ENCODE measurements around the gene TGFBR2. TPM values are rescaled to one million over a fixed set of nuclear protein-coding genes. Genes with fewer than 3 reads are reported as not detected.

The TGFBR2 gene
- total RNA-seq, 1 experiment from 2014 or later: 45.9 TPM

- intact Hi-C loops (cut with micrococcal nuclease; ENCODE audit: unreplicated experiment): loop anchor here (10.0 kb wide), 1 partner anchor 489 kb away; no protein-coding TSS in a partner anchor
These were observed 2.3 kb upstream of the TGFBR2 start for GRCh38 chr3:30604093-30604492.

DNA sequence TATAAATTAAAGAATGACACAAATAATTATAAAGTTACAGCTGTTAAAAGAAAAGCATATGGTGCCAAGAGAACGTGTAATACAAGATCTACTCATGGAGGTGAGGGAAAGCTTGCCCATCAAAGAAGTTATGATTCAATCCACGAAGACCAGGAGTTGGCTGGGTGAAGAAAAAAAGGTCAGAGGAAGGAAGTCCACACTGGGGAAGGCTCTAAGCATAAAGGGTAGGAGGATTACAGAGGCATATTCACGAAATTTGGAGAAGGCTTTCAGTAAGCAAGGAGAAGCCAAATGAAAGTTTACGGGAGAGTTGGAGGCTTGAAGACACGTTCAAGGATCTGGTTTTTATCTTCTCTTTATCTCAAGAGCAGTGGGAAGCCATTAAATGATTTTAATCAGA, 1.8 kb upstream of the TGFBR2 start:
- in situ Hi-C loops (cut with HindIII; ENCODE audit: low pct_unique_long_range_greater_than_20kb, low sequenced_read_pairs): no loop called here
- ATAC-seq (no peak), DNase-seq (ENCODE audit: low read depth, low spot score) (no peak)
- intact Hi-C loops (cut with micrococcal nuclease; ENCODE audit: unreplicated experiment): loop anchor here (10.0 kb wide), 1 partner anchor 490 kb away; no protein-coding TSS in a partner anchor
- Histone ChIP-seq H3K27me3 (ENCODE audit: control insufficient read depth, insufficient read depth, low read length) (no peaks in the 10 kb centered on the region), H3K4me3 (ENCODE audit: low read depth in 2 of 2, low read length in 2 of 2) (no peak overlapping the region), H3K36me3 (ENCODE audit: control insufficient read depth, insufficient read depth, low read length) (no peaks in the 10 kb centered on the region; the same call in 1 of the 2 replicates), H3K9me3 (ENCODE audit: control insufficient read depth, insufficient read depth, low read depth, low read length) (no peaks in the 10 kb centered on the region), H3K4me1 (ENCODE audit: control insufficient read depth, insufficient read depth, low read length) (peaks cover 15% of the 10 kb centered on the region; the same call in 1 of the 2 replicates), H3K27ac (ENCODE audit: low read length) (peak overlapping the region; percentile 82)
- TF ChIP-seq POLR2AphosphoS5 (IDR thresholded peaks at IDR 0.05; ENCODE audit: low read depth, low read length): no peak
- TF ChIP-seq TCF7L2 (IDR thresholded peaks at IDR 0.05; ENCODE audit: low read depth, low read length): no peak
- TF ChIP-seq, protein P1, sequence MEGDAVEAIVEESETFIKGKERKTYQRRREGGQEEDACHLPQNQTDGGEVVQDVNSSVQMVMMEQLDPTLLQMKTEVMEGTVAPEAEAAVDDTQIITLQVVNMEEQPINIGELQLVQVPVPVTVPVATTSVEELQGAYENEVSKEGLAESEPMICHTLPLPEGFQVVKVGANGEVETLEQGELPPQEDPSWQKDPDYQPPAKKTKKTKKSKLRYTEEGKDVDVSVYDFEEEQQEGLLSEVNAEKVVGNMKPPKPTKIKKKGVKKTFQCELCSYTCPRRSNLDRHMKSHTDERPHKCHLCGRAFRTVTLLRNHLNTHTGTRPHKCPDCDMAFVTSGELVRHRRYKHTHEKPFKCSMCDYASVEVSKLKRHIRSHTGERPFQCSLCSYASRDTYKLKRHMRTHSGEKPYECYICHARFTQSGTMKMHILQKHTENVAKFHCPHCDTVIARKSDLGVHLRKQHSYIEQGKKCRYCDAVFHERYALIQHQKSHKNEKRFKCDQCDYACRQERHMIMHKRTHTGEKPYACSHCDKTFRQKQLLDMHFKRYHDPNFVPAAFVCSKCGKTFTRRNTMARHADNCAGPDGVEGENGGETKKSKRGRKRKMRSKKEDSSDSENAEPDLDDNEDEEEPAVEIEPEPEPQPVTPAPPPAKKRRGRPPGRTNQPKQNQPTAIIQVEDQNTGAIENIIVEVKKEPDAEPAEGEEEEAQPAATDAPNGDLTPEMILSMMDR (IDR thresholded peaks at IDR 0.05): no peak
- no peak for TF ChIP-seq SIN3A (IDR thresholded peaks at IDR 0.05; ENCODE audit: borderline replicate concordance, insufficient read depth, low read depth, low read length)
- TF ChIP-seq REST (IDR thresholded peaks at IDR 0.05; ENCODE audit: insufficient read depth in 1 of 2, low read depth in 2 of 2, low read length in 1 of 2): no peak
- no TSS peak for BruUV-seq (replicated peaks)
- ChIA-PET CTCF (no interaction called here), POLR2A (no interaction called here)

More at GRCh38 chr3:30604093-30604492, 2.3 kb upstream of the TGFBR2 start:
- POLR2A ChIA-PET: no interaction called here
- no peak for TF ChIP-seq POLR2AphosphoS5 (IDR thresholded peaks at IDR 0.05; ENCODE audit: low read depth, low read length)
- no peak for TF ChIP-seq SIN3A (IDR thresholded peaks at IDR 0.05; ENCODE audit: borderline replicate concordance, insufficient read depth, low read depth, low read length)
- TF ChIP-seq, protein P1 (IDR thresholded peaks at IDR 0.05): no peak
- no peak for TF ChIP-seq REST (IDR thresholded peaks at IDR 0.05; ENCODE audit: insufficient read depth in 1 of 2, low read depth in 2 of 2, low read length in 1 of 2)
- TF ChIP-seq TCF7L2 (IDR thresholded peaks at IDR 0.05; ENCODE audit: low read depth, low read length): no peak
- CTCF ChIA-PET: no interaction called here
- Histone ChIP-seq H3K27me3 (ENCODE audit: control insufficient read depth, insufficient read depth, low read length) (no peaks in the 10 kb centered on the region), H3K4me1 (ENCODE audit: control insufficient read depth, insufficient read depth, low read length) (peaks cover 11% of the 10 kb centered on the region; the same call in 1 of the 2 replicates), H3K4me3 (ENCODE audit: low read depth in 2 of 2, low read length in 2 of 2) (no peak overlapping the region), H3K36me3 (ENCODE audit: control insufficient read depth, insufficient read depth, low read length) (no peaks in the 10 kb centered on the region; the same call in 1 of the 2 replicates), H3K9me3 (ENCODE audit: control insufficient read depth, insufficient read depth, low read depth, low read length) (no peaks in the 10 kb centered on the region), H3K27ac (ENCODE audit: low read length) (no peak overlapping the region; the same call in 1 of the 2 replicates)
- ATAC-seq (no peak), DNase-seq (ENCODE audit: low read depth, low spot score) (no peak)
- in situ Hi-C loops (cut with HindIII; ENCODE audit: low pct_unique_long_range_greater_than_20kb, low sequenced_read_pairs): no loop called here
- BruUV-seq (replicated peaks): no TSS peak

Measured in Panc1 (cell line).